Retina (tissue), 1 donor: Measurements from ENCODE around the gene PPP2R1B.
"Not testable (repeated sequence)": the region's sequence is repeated elsewhere in the genome, so short reads cannot be mapped to it uniquely, and the experiment has no call there.

ENCODE experiments used
- DNase-seq: peaks from one replicate; pipeline ENCODE4 v3.0.0-alpha.2; 2016

Gene PPP2R1B

GRCh38 chr11:111724615-111725129 is 41.5 kb downstream of the PPP2R1B start:
- DNase-seq: no peak

- no peak for DNase-seq
These were observed 42.6 kb downstream of the PPP2R1B start for GRCh38 chr11:111723595-111723994.

GRCh38 chr11:111722501-111722900 is 43.7 kb downstream of the PPP2R1B start:
- no peak for DNase-seq

GRCh38 chr11:111720801-111721494 is 45.2 kb downstream of the PPP2R1B start:
- no peak for DNase-seq

GRCh38 chr11:111719379-111719778 is 46.8 kb downstream of the PPP2R1B start:
- DNase-seq: no peak

- no peak for DNase-seq
These were observed 47.3 kb downstream of the PPP2R1B start for GRCh38 chr11:111718859-111719258.

GRCh38 chr11:111718436-111718835 is 47.8 kb downstream of the PPP2R1B start:
- DNase-seq: no peak

- DNase-seq: not testable (repeated sequence)
These were observed 48.5 kb downstream of the PPP2R1B start for GRCh38 chr11:111717660-111718059.

- DNase-seq: no peak
These were observed 50.9 kb downstream of the PPP2R1B start for GRCh38 chr11:111715142-111715816.

GRCh38 chr11:111714522-111714921 is 51.7 kb downstream of the PPP2R1B start:
- no peak for DNase-seq

GRCh38 chr11:111707691-111708067 is 58.5 kb downstream of the PPP2R1B start:
- no peak for DNase-seq

- no peak for DNase-seq
These were observed 59.0 kb downstream of the PPP2R1B start for GRCh38 chr11:111707039-111707690.

- DNase-seq: no peak
These were observed 62.6 kb downstream of the PPP2R1B start for GRCh38 chr11:111703576-111703975.

GRCh38 chr11:111702623-111703022 is 63.6 kb downstream of the PPP2R1B start:
- no peak for DNase-seq

- DNase-seq: no peak
These were observed 66.0 kb downstream of the PPP2R1B start for GRCh38 chr11:111700162-111700561.

GRCh38 chr11:111699579-111700156 is 66.5 kb downstream of the PPP2R1B start:
- DNase-seq: no peak

- no peak for DNase-seq
These were observed 67.2 kb downstream of the PPP2R1B start for GRCh38 chr11:111698852-111699559.

GRCh38 chr11:111697933-111698371 is 68.2 kb downstream of the PPP2R1B start:
- DNase-seq: no peak

- DNase-seq: no peak
These were observed 69.6 kb downstream of the PPP2R1B start for GRCh38 chr11:111696556-111696955.

- peak; percentile 72 for DNase-seq
These were observed 71.3 kb downstream of the PPP2R1B start for GRCh38 chr11:111694851-111695250.

GRCh38 chr11:111693224-111693937 is 72.8 kb downstream of the PPP2R1B start:
- no peak for DNase-seq

GRCh38 chr11:111691741-111692140 is 74.4 kb downstream of the PPP2R1B start:
- no peak for DNase-seq
